H4 (cell line): ENCODE data around the gene MAB21L4. TPM values are rescaled to one million over a fixed set of nuclear protein-coding genes. Genes with fewer than 3 reads are reported as not detected.

Source experiments
- DNase-seq: peaks from one replicate; pipeline ENCODE4 v3.0.0-alpha.2; 2015; ENCODE audit warnings: low spot score
- total RNA-seq: library from RNA; depleted of rRNA; stranded (reverse); fragments of >200 nt; shearing (Covaris generic); gene quantifications from 2 replicates; pipeline ENCODE4 v1.2.3, GENCODE V29; 2014; rRNA removed

The MAB21L4 gene
- total RNA-seq: not detected in 2 replicates

DNA sequence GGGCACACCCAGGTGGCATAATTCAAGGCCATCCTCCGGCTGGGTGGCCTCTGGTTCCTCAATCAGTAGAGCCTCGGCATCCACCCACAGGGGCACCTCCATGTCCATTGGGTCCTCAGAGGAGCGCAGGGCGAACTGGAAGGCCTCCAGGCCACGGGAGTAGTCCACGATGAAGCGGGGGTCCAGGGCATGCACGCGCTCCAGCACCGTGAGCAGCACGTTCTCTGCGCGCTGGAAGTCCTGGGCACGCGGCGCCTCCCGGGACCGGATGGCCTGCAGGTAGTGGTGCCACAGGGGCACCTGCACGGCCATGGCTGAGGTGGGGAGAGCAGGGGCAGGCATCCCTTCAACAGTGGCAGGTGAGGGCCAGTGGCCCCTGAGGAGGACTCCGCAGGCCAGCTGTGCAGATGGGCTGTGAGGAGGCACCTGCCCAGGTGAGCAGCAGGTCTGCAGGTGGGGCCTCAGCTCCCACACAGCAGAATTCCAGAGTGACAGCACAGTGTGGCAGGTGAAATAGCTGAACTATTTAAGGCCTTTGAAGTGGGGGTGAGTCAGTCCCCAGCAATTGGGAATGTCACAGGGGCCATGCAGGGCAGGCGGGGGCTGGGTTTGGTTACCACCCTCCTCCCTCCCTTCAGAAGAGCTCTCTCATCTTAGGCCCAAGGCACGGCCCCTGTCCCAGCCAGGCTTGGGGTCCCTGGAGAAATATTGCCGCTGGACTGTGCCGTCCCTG is at the start of gene MAB21L4:
TSS of gene MAB21L4 (minus strand) at position 501 of the 733 bp plus-strand sequence. CDS start at position 342, 159 bp downstream.
- no peak for DNase-seq

DNA sequence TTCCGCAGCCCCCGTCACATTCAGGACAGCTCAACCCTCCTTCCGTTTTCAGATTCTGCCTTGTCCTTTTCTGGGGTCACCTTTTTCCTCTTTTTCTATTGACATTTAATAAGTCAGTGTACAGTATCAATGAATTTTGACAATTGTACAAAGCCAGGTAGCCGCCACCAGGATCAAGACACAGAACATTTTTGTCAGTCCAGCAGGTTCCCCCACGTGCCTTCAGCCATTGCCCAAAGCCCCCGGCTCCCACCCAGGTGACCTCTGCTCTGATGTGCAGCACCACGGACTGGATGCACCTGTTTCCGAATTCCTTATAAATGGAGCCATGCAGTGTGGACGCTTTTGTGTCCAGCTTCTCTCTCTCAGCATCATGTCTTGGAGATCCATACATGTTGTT is 40.1 kb upstream of the MAB21L4 start:
- no peak for DNase-seq

DNA sequence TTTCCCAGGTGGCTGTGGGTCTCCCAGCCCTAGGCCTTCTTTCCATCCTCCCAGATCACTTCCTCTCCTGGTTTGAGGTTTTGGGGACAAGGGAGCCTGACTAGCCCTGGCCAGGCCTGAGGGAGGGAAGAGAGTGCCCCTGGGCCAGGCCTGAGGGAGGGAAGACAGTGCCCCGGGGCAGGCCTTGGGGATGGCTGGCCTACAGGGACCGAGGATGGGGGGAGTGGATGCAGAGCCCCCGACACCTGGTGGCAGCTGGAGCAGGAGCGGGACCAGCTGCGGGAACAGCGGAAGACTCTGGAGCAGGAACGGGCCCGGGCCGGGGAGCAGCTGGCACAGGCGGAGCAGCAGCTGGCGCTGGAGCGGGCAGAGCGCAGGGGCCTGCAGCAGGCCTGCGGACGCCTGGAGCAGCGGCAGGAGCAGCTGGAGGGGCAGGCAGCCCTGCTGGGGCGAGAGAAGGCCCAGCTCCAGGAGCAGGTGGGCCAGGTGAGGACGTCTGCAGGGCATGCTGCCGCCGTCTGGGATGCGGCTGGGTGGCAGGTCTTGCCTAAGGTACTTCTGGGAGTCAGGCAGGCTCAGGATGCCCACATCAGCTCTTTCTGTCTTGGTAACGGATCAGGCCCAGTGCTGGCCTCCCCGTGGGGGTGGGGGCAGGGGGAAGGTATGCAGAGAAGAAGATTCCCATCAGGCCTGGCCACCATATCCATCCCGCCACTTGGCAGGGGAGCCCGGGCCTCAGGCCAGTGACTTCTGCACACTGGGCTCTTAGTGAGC is 39.3 kb upstream of the MAB21L4 start:
- DNase-seq: no peak

DNA sequence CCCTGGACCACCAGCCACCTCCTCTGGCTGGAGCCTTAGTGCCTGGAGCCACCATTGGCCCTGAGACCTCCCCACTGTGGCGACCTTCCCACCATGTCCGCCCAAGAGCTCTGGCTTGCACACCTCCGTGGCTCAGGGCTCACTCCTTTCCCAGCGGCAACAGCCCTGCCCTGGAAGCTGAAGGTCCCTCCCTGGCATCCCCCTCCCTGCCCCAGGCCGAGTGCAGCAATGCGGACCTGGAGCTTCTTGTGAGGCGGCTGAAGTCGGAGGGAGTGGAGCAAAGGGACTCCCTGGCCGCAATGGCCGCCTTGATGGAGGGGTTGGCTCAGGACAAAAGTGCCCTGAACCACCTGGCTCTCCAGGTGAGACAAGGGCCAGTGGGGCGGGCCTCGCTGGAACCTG is 38.7 kb upstream of the MAB21L4 start:
- DNase-seq: no peak

DNA sequence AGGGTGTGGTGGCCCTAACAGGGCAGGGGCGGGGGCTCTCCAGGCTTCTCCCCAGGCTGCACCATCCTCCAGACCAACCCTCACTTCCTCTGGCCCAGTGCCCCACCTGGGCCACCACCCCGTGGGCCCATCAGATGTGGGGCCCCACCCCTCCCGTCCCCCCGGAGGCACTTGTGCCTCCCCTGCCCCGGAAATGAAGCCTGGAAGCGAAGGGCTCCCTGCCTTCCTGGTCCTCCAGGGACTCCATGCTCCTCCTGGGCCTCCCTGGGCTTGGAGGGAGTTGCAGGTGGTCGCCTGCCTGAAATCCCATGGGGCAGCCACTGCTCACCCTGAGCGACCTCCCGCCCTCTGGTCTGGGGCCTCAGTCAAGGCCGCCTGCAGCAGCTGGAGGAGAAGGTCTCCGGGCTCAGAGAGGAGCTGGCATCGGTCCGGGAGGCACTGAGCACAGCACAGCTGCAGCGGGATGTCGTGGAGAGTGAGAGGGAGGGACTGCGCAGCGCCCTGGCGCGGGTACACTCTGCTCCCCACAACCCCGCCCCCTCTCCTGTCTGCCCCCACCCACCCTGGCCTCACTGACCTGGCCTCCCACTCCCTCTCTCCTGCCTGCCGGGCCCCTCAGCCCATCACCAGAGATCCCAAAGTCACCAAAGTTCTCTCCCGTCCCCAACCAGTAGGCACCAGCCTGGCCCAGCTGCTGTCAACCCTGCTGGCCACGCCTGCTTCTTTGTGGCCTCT is 38.2 kb upstream of the MAB21L4 start:
- no peak for DNase-seq

DNA sequence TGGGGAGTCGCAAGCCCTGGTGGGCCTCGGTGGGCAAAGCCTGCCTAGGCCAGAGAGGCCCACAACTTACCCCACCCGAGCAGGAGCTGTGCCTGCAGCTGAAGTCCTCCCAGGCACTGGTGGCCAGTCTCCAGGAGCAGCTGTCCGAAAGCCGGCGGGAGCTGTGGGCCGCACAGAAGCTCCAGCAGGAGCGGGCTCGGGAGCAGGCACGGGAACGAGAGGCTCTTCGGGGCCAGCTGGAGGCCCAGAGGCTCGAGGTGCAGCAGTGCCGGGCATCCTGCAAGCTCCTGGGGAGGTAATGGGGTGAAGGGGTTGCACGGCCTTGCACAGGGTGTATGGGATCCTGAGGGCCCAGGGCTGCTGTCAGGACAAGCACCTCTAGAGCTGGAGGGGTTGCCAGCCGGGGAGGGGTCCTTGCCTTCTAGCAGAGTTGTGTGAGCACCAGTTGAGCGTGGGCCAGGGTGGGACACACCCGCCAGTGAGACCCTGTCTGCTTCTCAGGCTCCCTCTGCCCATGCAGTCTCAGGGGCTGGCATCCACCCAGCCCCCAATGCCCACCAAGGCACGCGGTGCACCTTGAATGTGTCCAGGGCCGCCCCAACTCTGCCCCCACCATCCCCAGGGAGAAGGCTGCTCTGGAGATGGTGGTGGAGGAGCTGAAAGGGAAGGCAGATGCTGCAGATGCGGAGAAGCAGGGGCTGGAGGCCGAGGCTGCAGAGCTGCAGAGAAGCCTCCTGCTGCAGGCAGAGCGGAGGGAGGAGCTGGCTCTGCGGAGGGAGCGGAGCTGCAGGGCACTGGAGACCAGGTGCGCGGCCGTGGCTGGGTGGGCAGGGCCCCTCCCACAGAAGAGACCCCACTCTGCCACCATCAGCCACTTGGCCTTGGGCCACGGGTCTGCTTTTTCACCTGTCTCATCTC is 37.4 kb upstream of the MAB21L4 start:
- DNase-seq: no peak

DNA sequence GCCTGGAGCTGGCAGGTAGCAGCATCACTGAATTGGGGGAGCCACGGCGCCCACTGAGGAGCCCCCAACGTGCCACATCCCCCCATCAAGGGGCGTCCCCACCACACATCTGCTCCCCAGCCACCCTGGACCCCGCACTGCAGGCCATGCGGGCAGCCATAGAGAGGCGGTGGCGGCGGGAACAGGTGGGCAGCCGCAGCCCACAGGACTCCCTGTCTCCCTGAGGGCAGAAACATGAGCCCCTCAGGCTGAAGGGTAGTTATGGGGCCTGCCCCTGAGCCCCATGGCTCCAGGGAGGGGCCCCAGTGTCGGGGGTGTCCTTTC is 36.7 kb upstream of the MAB21L4 start:
- no peak for DNase-seq

DNA sequence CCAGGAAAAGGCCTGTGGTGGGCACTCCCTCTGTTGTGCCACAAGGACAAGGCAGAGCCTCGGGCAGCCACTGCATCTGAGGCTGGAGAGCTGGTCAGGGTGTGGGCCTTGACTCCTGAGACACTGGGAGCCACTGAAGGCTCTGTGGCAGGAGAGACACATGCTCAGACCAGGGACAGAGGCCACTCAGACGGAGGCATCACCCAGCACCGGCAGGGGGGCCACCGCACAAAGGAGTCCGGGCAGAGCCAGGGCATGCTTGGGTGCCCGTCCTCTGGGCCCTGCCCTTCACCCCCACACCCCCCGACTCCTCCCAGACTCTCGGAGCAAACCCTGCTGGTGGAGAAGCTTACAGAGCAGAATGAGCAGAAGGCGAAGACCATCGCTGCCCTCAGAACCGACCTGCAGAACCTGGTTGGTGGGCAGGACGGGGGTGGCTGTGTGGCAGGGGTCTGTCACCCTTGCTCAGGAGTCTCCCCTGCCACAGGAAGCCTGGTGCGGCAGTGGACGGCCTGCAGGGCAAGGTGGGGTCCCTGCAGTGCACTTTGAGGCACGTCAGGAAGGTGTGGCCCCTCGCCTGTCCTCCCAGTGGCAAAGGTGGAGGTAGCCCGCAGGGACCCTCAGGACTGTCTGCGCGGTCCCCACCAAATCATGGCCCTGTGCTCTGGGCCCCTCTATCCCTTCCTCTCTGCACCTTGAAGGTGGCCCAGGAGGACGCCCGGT is 36.2 kb upstream of the MAB21L4 start:
- no peak for DNase-seq

DNA sequence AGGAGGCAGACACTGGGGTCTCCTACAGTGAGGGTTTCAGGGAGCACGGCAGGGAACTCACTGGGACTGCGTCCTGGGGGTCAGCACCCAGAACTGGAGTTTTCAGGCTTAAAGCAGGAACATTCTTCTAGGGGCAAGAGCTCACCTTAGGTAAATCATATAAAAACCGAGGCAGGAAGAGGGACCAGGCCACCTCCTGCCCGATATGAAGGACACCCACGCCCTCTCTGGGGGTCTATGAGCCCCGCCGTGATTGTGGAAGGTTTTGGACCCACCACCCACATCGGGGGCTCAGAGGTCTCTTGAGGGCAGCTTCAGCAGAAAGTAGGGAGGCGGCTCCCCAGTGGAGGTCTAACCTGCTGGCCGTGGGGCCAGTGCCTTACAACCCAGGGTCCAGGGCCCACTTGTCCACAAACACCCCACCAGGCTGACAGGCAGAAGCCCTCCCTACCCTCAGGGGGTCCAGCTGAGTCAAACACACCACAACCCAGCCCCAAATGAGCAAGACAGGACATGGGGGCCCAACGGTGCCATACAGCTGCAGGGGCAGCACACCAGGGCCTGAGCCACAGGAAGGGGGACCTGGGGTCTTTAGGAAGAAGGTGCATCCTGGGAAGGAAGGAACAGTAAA is 35.5 kb upstream of the MAB21L4 start:
- no peak for DNase-seq

DNA sequence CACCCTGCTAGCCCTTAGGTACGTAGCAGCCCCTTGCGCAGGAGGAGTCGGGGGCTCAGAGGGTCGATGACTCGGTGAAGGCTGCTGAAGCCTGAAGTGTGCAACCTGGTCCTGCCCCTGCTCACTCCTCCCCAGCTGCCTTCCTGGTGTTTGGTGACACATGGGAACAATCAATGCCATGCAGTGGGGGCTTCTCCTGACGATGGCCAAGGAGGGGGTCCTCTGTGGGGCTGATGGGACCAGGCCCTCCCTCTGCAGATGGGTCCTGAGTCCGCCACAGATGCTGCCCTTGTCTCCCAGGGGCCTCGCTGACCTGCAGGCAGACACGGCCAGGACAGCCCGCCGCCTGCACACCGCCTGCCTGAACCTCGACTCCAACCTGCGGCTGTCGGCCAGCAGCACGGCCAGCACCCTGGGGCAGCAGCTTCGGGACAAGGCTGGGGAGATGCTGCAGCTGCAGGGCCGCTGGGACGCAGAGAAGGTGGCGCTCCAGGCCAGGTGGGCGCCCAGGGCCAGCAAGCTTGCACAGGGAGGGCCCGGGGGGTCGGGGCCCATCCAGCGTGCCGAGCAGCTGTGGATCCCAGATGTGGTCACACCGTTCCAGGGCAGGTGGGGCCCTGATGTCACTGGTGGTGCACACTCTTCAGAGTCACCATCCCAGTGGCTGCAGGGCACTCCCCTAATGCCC is 34.8 kb upstream of the MAB21L4 start:
- DNase-seq: no peak

DNA sequence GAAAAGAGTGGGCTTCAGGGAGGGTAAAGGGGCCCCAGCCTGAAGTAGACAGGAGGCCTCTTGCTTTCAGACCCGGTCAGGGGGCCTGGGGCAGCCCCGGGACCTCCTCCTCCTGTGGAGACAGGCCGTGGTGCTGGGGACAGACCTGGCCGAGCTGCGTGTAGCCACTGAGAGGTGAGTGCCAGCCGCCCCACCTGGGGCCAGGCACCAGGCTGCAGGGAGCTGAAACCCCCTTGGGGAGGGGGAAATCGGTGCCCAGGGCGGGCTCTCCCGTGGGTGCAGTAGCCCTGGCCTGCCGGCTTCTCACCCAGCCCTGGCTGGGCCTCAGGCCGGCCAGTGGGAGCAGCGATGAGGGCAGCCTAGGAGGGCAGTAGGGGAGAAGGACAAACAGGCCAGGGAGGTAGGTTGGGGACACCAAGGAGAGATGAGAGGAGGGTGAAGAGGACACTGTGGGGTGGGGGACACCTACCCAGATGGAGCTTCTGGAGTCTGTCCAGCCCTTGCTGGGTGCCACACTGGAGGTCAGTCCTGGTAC is 34.2 kb upstream of the MAB21L4 start:
- no peak for DNase-seq

DNA sequence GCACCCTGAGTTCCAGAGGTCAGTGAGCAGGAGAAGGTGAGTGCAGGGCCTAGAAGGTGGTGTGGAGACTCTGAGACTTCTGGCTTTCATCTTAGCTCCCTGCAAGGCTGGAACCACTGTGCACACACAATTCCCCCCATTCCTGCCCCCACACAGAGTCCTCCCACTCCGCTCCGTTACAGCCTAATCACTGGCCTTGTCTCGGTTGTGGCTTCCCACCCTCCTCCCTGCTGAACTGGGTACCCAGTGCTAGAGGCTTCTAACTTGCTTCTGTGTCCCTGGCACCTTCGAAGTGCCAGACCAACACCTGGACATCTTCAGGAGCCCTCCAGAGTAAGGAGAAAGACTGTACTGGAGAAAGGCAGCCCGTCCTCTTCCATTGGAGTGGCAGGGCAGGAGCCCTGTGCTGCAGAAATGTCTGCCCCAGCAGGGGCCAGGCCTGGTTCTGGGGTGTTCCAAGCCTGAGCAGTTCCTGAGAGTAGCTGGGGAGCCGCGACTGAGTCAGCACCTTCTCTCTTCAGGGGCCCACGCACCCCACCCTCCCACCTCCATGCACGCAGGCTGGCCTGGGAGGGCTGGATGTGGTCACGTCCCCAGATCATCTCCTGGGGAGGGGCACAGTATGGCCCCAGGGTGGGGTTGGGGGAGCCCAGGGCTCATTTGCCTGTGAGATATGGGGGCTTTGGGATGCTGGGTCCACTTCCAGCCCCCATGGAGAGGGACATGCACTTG is 33.6 kb upstream of the MAB21L4 start:
- no peak for DNase-seq

DNA sequence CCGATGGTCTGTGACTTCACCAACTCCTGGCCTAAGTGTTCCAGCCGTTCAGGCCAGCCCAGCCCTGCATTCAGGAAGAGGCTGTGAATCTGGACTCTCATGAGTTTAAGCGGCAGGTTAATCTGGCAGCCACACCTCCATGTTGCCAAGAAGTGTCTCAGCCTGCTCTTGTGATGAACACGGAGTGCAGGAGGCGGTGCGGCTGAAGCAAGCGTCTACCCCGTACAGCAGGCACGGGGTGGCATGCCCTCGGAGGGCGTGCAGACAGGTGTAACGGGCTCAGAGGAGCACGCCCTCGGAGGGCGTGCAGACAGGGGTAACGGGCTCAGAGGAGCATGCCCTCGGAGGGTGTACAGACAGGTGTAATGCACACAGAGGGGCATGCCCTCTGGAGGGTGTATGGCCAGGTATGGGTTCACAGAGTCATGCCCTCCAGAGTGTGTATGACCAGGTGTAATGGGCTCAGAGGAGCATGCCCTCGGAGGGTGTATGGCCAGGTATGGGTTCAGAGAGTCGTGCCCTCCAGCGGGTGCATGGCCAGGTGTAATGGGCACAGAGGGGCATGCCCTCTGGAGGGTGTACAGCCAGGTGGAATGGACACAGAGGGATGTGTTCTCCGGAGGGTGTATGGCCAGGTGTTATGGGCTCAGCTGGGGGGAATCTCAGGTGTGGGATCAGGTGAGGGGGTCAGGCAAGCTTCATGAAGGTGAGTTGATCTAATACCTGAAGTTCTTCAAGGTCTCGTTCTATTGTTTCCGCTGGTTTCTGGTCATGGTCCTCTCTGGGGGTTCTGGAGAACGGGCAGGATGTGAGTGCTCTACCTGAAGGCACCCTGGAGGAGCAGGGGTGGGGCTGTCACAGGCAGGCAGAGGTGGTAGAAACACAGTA is 32.8 kb upstream of the MAB21L4 start:
- no peak for DNase-seq

DNA sequence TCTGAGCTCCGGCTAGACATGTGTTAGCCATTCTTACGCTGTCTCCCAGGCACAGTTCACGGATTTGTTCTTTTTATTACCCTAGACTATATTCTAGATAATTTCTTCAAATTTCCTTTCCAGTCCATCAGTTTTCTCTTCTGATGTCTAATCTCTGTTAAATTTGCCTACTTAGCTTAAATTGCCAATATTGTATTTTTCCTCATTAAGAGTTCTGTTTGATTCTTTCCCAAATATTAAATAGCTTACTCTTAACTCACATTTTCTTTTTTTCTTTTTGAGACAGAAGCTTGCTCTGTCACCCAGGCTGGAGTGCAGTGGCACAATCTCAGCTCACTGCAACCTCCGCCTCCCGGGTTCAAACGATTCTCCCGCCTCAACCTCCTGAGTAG is 31.4 kb upstream of the MAB21L4 start:
- DNase-seq: no peak

DNA sequence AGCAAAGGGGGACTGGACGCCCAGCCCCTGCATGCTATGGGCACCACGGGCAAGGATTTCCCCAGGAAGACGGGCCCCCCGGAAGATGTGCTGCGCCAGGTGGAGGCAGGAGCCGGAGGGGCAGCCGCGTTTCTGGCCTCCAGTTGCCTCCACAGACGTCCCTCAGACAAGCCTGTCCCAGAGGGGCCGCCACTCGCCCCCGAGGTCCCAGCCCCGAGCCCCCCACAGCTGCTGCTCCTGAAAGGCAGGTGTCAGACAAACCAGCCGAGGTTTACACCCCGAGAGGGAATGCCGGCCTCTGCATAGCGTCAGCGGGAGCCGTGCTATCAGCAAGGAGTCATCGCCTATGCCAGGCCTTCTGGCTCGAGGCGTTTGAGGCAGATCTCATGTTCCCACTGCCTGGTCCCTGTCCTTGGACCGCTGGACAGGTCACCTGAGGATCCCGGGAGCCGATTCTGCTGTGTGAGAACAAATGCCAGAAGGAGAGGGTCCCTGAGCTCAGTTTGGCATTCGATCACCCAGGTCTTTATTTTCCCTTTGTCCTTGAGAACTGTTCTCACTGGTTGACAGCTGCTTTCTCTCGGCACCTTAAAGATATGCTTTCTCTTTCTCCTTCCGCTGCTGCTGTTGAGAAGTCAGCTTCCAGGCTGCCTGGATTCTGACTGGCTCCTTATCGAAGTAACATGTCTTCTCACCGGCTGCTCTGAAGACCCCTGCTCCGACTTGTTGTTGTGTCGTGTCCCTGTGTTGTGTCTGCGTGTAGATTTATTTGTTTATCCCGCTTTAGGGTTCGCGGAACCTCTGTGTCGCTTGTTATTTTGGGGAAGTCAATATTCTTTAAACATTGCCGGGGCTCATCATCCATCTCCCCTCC is 30.8 kb upstream of the MAB21L4 start:
- no peak for DNase-seq

DNA sequence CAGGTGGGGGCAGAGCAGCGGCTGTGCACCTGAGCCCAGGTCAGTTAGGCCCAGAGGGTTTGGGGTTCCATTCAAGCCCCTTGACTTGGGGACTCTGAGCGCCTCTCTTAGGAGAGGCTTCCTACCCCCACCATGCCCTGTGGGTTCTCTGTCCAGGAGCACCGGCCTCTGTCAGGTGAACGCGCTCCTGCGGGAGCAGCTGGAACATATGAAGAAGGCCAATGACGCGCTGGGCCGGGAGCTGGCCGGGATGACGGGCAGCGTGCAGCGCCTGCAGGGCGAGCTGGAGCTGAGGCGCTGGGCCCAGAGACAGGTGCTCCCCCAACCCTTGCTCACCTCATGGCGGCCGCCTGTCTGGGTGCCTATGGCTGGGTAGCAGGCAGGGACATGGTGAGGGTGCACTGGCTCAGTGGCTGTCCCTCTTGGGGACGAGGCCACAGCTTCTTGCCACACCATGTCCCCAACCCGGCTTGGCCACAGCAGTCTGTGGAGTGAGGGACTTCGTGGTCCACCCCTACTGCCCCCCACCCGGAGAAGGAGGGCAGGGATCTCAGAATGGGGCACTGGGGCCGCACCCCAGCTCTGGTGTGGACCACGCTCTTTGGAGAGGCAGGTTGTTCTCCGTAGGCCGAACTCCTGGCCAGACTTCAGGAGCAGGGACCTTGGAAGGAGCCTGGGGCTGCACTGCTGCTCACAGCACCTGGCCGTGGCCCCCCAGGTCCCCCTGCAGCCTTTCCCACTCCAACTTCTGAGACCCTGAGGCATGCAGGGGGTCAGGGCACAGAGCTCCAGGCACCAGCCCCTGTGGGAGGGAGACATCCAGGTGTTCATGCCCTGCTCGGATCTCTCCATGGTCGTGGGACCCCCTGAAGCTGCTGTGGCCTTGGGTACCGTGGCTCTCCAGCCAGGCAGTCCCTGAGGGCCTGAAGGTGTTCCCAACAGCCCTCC is 29.9 kb upstream of the MAB21L4 start:
- no peak for DNase-seq
